Thoracic aorta (tissue), 2 donors: Measurements from ENCODE around the gene VCAN. TPM values are rescaled to one million over a fixed set of nuclear protein-coding genes. Genes with fewer than 3 reads are reported as not detected.
A peak's percentile ranks its signal among the peaks of the same experiment; 100 is the strongest.

Experiments used
- ATAC-seq: fragments of 150-250 bp; one replicate; pipeline ENCODE4 v1.8.0; 2017; ENCODE audit warnings: low read depth; ENCODE audit not compliant: insufficient number of reproducible peaks, low FRiP score
- DNase-seq: peaks from one replicate; pipeline ENCODE4 v3.0.0-alpha.2; 2020; ENCODE audit warnings: low spot score
- H3K27ac ChIP-seq, 2 donors: fragments of 200-600 bp; sonication (generic); 1 replicate in 1 of 2; 2 replicates in 1 of 2; pipeline ENCODE4 v1.5.1; 2016; ENCODE audit warnings: mild to moderate bottlenecking in 2 of 2, moderate library complexity in 2 of 2
- H3K27me3 ChIP-seq: fragments of 200-600 bp; sonication (generic); replicated peaks from 2 replicates; pipeline ENCODE4 v1.6.0; 2016; ENCODE audit warnings: mild to moderate bottlenecking; ENCODE audit not compliant: insufficient read depth
- H3K36me3 ChIP-seq: fragments of 200-600 bp; sonication (generic); one replicate; pipeline ENCODE4 v1.5.1; 2016
- H3K4me1 ChIP-seq, 2 donors: fragments of 200-600 bp; sonication (generic); 1 replicate in 1 of 2; 2 replicates in 1 of 2; pipeline versions ENCODE4 v1.5.1 to v1.6.0; 2016; ENCODE audit warnings: low read depth in 2 of 2, mild to moderate bottlenecking in 1 of 2; ENCODE audit not compliant: control insufficient read depth in 1 of 2
- H3K4me3 ChIP-seq: fragments of 200-600 bp; sonication (generic); 2 replicates; pipeline ENCODE4 v1.5.1; 2016; ENCODE audit warnings: mild to moderate bottlenecking
- H3K9me3 ChIP-seq: fragments of 200-600 bp; sonication (generic); 2 replicates; pipeline ENCODE4 v1.5.1; 2016
- CTCF ChIP-seq: fragments of 200-600 bp; sonication (generic); IDR thresholded peaks from one replicate; pipeline ENCODE4 v1.5.1; 2019; ENCODE audit warnings: antibody characterized with exemption
- total RNA-seq, 2 donors: library from RNA; depleted of rRNA; stranded (reverse); fragments of >200 nt; gene quantifications; one replicate each; pipeline versions ENCODE4 v1.1.0 to v1.2.3, GENCODE V29; 2016

The VCAN gene
- total RNA-seq, 2 donors from 2014 or later, result 870 to 1,101 TPM

GRCh38 chr5:83472508-83473345 is 1.2 kb downstream of the VCAN start:
- peaks cover 0 to 17% of the 10 kb centered on the region in 2 donors for H3K4me1 ChIP-seq
- H3K36me3 ChIP-seq, result no peaks in the 10 kb centered on the region
- no peaks in the 10 kb centered on the region for H3K9me3 ChIP-seq
- peak overlapping the region; percentile 79 to 89 for H3K27ac ChIP-seq
- H3K4me3 ChIP-seq, result peak overlapping the region; percentile 79
- no peak for ATAC-seq
- TF ChIP-seq CTCF, result no peak
- no peaks in the 10 kb centered on the region for H3K27me3 ChIP-seq
- peak; percentile 37 for DNase-seq

DNA sequence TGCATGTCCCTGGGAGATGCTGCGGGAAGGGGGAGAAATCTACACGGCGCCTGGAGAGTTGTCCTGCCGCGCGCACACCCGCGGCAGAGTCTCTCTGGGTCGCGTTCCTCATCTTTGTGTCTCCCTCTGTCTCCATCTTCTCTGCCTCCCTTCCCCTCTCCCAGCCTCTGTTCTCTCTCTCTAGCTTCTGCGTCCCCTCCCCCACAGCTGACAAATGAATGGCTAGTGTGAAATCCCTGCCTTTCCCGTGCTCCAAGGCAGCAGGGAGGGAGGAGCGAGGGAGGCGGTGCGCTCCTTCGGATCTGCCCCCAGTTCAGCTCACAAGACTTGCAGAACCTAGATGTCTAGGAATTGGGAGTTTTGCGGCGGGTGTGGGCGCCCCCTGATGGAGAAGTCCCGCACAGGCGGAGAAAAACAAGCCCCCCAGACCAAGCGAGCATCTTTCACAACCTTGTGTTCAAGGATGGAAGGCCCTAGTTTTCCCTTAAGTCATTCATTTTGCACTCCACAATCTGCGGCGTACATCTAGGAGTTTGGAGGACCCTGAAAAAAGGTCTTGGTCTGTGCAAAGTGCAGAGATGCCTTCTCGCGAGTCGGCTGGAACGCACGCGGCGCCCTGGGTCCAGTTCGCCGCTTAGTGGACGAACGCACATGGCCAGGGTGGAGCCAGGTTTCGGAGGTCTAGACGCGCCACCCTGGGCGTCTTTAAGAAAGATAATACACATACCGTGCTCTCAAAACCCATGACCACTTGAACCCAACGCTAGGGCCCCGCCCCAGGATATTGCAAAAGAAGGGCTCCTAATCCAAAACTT is 2.0 kb downstream of the VCAN start:
- peak overlapping the region; percentile 89 to 96 for H3K27ac ChIP-seq
- ATAC-seq (peak; percentile 72), DNase-seq (peak; percentile 92)
- H3K36me3 ChIP-seq, result no peaks in the 10 kb centered on the region
- H3K4me3 ChIP-seq, result peak overlapping the region; percentile 79
- TF ChIP-seq CTCF, result peak; percentile 88
- H3K4me1 ChIP-seq, result peaks cover 0 to 22% of the 10 kb centered on the region in 2 donors
- no peaks in the 10 kb centered on the region for H3K9me3 ChIP-seq
- H3K27me3 ChIP-seq, result no peaks in the 10 kb centered on the region

- no peaks in the 10 kb centered on the region for H3K36me3 ChIP-seq
- TF ChIP-seq CTCF, result no peak
- ATAC-seq (peak; percentile 48), DNase-seq (peak; percentile 74)
- peaks cover 0 to 22% of the 10 kb centered on the region in 2 donors for H3K4me1 ChIP-seq
- H3K27ac ChIP-seq, result peak overlapping the region; percentile 89 to 96
- H3K9me3 ChIP-seq, result no peaks in the 10 kb centered on the region
- no peaks in the 10 kb centered on the region for H3K27me3 ChIP-seq
- peak overlapping the region; percentile 79 for H3K4me3 ChIP-seq
Observed at GRCh38 chr5:83474161-83474796, 2.7 kb downstream of the VCAN start.

DNA sequence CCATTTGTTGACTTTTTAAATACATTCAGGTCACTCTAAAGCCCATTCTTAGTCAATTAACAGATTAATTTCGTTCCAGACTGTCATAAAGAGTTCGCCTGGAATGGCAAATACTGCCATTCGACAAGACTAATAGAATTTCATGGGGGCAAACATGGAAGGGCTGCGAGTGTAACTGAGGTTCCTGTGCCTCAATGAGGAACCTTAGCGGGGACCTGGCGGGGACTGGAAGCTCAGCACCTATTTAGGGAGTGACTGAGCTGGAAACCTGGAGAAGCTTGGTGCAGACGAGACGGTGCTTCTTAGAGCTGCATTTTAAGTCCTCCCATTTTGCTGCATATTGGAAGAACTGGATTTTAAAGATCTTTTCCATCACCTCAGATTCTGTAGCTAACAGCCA is 3.4 kb downstream of the VCAN start:
- no peak for TF ChIP-seq CTCF
- Histone ChIP-seq H3K9me3 (no peaks in the 10 kb centered on the region), H3K4me1 (peaks cover 0 to 22% of the 10 kb centered on the region in 2 donors), H3K27me3 (no peaks in the 10 kb centered on the region), H3K27ac (peak overlapping the region; percentile 89 to 96), H3K4me3 (peak overlapping the region; percentile 79), H3K36me3 (no peaks in the 10 kb centered on the region)
- DNase-seq (no peak), ATAC-seq (no peak)

DNA sequence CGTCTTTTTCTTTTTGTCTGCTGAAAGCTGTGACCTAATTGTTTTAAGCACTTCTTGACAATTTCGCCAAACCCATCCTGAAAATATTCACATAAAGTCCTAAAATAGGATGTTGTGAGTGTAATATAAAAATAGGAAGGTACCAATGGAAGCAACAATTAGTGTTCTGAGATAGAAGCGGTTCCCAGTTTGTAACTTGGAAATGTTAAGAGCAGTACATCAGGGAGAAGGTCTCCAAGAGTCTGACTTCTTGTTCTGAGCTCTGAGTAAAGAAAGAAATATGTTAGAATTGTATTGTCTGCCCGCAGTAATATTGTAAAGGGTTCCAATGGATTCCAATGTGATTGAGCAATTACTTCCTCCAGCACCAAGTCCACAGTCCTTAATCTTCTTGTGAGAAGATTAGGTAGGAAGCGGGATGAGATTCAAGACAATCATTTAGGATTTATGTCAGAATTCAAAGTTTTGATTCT is 3.9 kb downstream of the VCAN start:
- no peaks in the 10 kb centered on the region for H3K9me3 ChIP-seq
- no peaks in the 10 kb centered on the region for H3K27me3 ChIP-seq
- DNase-seq (no peak), ATAC-seq (no peak)
- H3K27ac ChIP-seq, result peak overlapping the region; percentile 89 to 96
- TF ChIP-seq CTCF, result no peak
- no peaks in the 10 kb centered on the region for H3K36me3 ChIP-seq
- peak overlapping the region; percentile 79 for H3K4me3 ChIP-seq
- H3K4me1 ChIP-seq, result peaks cover 0 to 21% of the 10 kb centered on the region in 2 donors
